ENCODE data around the gene TNFRSF4. TPM values are rescaled to one million over a fixed set of nuclear protein-coding genes. Genes with fewer than 3 reads are reported as not detected.

Gene TNFRSF4
- 1.9 TPM in 1 of 2 replicates, not detected in the other for total RNA-seq

GRCh38 chr1:1213345-1214265 lies at the start of gene TNFRSF4:
Gene TNFRSF4, minus strand, starts transcription at chr1:1214153. Its CDS starts 26 bp downstream, at chr1:1214127.

GRCh38 chr1:1246577-1247340 lies 32.8 kb upstream of the TNFRSF4 start, which contains the start of gene C1QTNF12:
Gene C1QTNF12, minus strand, starts transcription at chr1:1246722. Its CDS starts 32 bp downstream, at chr1:1246690.

GRCh38 chr1:1232208-1232795 lies 18.3 kb upstream of the TNFRSF4 start, which contains the start of gene B3GALT6:
Gene B3GALT6, plus strand, starts transcription at chr1:1232237. Its CDS starts 42 bp downstream, at chr1:1232279.

GRCh38 chr1:1231400-1232207 lies 17.7 kb upstream of the TNFRSF4 start, which contains the start of gene SDF4:
Gene SDF4, minus strand, starts transcription at chr1:1232001. Its CDS starts 3,229 bp downstream, at chr1:1228772.

GRCh38 chr1:1206376-1206965 lies 7.5 kb downstream of the TNFRSF4 start, which contains the start of gene TNFRSF18:
Gene TNFRSF18, minus strand, starts transcription at chr1:1206592. Its CDS starts 21 bp downstream, at chr1:1206571.

GRCh38 chr1:1173793-1174415 lies 40.0 kb downstream of the TNFRSF4 start, which contains the start of gene TTLL10:
Gene TTLL10, plus strand, starts transcription at chr1:1173880. Its CDS starts 5,336 bp downstream, at chr1:1179216.

Other genes with a start within 250 kb of the TNFRSF4 start
- gene PLEKHN1, start 247.7 kb downstream of the TNFRSF4 start, total RNA-seq = 0.49 TPM in 1 of 2 replicates, not detected in the other
- not detected in 2 replicates for gene PERM1, start 232.1 kb downstream of the TNFRSF4 start, total RNA-seq
- gene HES4, start 214.1 kb downstream of the TNFRSF4 start, total RNA-seq = 30.8 and 30.9 TPM in 2 replicates
- gene ISG15, start 200.7 kb downstream of the TNFRSF4 start, total RNA-seq = 42.6 and 63.2 TPM in 2 replicates
- gene AGRN, start 194.0 kb downstream of the TNFRSF4 start, total RNA-seq = 46.4 and 71.8 TPM in 2 replicates
- gene RNF223, start 139.8 kb downstream of the TNFRSF4 start, total RNA-seq = not detected in 2 replicates
- 8.4 and 16.6 TPM in 2 replicates for gene C1orf159, start 98.1 kb downstream of the TNFRSF4 start, total RNA-seq
- gene TTLL10, start 40.3 kb downstream of the TNFRSF4 start, total RNA-seq = not detected in 2 replicates
- not detected in 2 replicates for gene TNFRSF18, start 7.6 kb downstream of the TNFRSF4 start, total RNA-seq
- gene SDF4, start 17.8 kb upstream of the TNFRSF4 start, total RNA-seq = 231 and 251 TPM in 2 replicates
- gene B3GALT6, start 18.1 kb upstream of the TNFRSF4 start, total RNA-seq = 21.7 and 38.4 TPM in 2 replicates
- gene C1QTNF12, start 32.6 kb upstream of the TNFRSF4 start, total RNA-seq = 4.0 TPM in 1 of 2 replicates, not detected in the other
- 31.1 and 39.7 TPM in 2 replicates for gene UBE2J2, start 59.7 kb upstream of the TNFRSF4 start, total RNA-seq
- 0.16 and 0.90 TPM in 2 replicates for gene SCNN1D, start 66.3 kb upstream of the TNFRSF4 start, total RNA-seq
- 20.4 and 39.4 TPM in 2 replicates for gene ACAP3, start 93.8 kb upstream of the TNFRSF4 start, total RNA-seq
- gene PUSL1, start 94.4 kb upstream of the TNFRSF4 start, total RNA-seq = 25.8 and 28.7 TPM in 2 replicates
- gene INTS11, start 110.5 kb upstream of the TNFRSF4 start, total RNA-seq = 64.3 and 78.3 TPM in 2 replicates
- gene CPTP, start 110.6 kb upstream of the TNFRSF4 start, total RNA-seq = 31.1 and 32.6 TPM in 2 replicates
- under 0.01 and 0.49 TPM in 2 replicates for gene TAS1R3, start 117.1 kb upstream of the TNFRSF4 start, total RNA-seq
- 43.1 and 48.4 TPM in 2 replicates for gene DVL1, start 135.3 kb upstream of the TNFRSF4 start, total RNA-seq
- gene MXRA8, start 144.4 kb upstream of the TNFRSF4 start, total RNA-seq = 121 and 139 TPM in 2 replicates
- 117 and 148 TPM in 2 replicates for gene AURKAIP1, start 161.1 kb upstream of the TNFRSF4 start, total RNA-seq
- 79.7 and 127 TPM in 2 replicates for gene CCNL2, start 185.2 kb upstream of the TNFRSF4 start, total RNA-seq
- gene MRPL20, start 193.1 kb upstream of the TNFRSF4 start, total RNA-seq = 76.9 and 98.2 TPM in 2 replicates
- gene ANKRD65, start 207.1 kb upstream of the TNFRSF4 start, total RNA-seq = 2.2 TPM in 1 of 2 replicates, not detected in the other
- 17.7 and 32.0 TPM in 2 replicates for gene VWA1, start 221.5 kb upstream of the TNFRSF4 start, total RNA-seq
- not detected in 2 replicates for gene ATAD3C, start 235.5 kb upstream of the TNFRSF4 start, total RNA-seq

All from cardiac atrium fibroblast (primary cell).